PFSK-1 (cell line): ENCODE data around the gene MLN.
A peak's percentile ranks its signal among the peaks of the same experiment; 100 is the strongest.

Experiments
- FOXP2 ChIP-seq: optimal IDR thresholded peaks from 2 replicates; pipeline ENCODE3; 2011; ENCODE audit warnings: borderline replicate concordance, control low read depth, inconsistent platforms; ENCODE audit not compliant: insufficient read depth; ENCODE audit errors: extremely low read length, extremely low read depth
- POLR2AphosphoS5 ChIP-seq: IDR thresholded peaks from 2 replicates; pipeline ENCODE4 v1.6.1; 2012; ENCODE audit warnings: low read depth, mild to moderate bottlenecking, control low read depth, low read length, moderate library complexity
- SIN3A ChIP-seq: IDR thresholded peaks from 2 replicates; pipeline ENCODE4 v1.6.1; 2012; ENCODE audit warnings: mild to moderate bottlenecking, low read length, moderate library complexity, borderline replicate concordance; ENCODE audit not compliant: insufficient read depth
- TAF1 ChIP-seq: IDR thresholded peaks from 2 replicates; pipeline ENCODE4 v1.6.1; 2012; ENCODE audit warnings: low read length, control low read depth, borderline replicate concordance; ENCODE audit not compliant: insufficient read depth
- TF ChIP-seq, protein P1 (sequence below), 2 experiments: IDR thresholded peaks; 2 replicates each; pipeline versions ENCODE4 v1.6.1 to v1.8.0; 2011 to 2012; ENCODE audit warnings: low read depth in 2 of 2, low read length in 2 of 2, control low read depth in 1 of 2, inconsistent platforms in 1 of 2, mild to moderate bottlenecking in 1 of 2, moderate library complexity in 1 of 2; ENCODE audit not compliant: insufficient read depth in 1 of 2

Gene MLN

GRCh38 chr6:33817489-33817888 lies 13.7 kb upstream of the MLN start:
- TF ChIP-seq POLR2AphosphoS5, result no peak

DNA sequence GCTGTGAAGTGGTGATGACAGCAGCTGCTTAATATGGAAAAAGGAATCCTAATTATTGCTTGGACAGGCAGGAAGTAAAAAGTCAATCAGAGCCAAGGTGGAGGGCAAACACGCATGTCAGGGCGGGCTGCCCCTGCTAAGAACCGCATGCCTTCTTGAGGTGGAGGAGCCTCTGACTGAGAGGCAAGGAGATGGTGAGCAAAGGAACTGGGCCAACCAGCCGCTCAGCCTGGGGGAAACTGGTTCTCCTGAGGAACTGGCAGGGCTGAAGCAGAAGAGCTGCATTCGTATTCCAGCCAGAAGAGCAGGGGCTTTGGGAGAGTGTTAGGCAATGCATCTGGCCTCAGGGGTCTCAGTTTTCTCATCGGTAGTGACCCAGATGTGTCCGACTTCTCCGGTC lies 13.1 kb upstream of the MLN start:
- TF ChIP-seq FOXP2 (no peak), SIN3A (no peak), POLR2AphosphoS5 (no peak), TAF1 (no peak)
- TF ChIP-seq, protein P1, sequence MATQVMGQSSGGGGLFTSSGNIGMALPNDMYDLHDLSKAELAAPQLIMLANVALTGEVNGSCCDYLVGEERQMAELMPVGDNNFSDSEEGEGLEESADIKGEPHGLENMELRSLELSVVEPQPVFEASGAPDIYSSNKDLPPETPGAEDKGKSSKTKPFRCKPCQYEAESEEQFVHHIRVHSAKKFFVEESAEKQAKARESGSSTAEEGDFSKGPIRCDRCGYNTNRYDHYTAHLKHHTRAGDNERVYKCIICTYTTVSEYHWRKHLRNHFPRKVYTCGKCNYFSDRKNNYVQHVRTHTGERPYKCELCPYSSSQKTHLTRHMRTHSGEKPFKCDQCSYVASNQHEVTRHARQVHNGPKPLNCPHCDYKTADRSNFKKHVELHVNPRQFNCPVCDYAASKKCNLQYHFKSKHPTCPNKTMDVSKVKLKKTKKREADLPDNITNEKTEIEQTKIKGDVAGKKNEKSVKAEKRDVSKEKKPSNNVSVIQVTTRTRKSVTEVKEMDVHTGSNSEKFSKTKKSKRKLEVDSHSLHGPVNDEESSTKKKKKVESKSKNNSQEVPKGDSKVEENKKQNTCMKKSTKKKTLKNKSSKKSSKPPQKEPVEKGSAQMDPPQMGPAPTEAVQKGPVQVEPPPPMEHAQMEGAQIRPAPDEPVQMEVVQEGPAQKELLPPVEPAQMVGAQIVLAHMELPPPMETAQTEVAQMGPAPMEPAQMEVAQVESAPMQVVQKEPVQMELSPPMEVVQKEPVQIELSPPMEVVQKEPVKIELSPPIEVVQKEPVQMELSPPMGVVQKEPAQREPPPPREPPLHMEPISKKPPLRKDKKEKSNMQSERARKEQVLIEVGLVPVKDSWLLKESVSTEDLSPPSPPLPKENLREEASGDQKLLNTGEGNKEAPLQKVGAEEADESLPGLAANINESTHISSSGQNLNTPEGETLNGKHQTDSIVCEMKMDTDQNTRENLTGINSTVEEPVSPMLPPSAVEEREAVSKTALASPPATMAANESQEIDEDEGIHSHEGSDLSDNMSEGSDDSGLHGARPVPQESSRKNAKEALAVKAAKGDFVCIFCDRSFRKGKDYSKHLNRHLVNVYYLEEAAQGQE (IDR thresholded peaks at IDR 0.05; ENCODE audit: insufficient read depth in 1 of 2, low read depth in 2 of 2, low read length in 2 of 2), result no peak

DNA sequence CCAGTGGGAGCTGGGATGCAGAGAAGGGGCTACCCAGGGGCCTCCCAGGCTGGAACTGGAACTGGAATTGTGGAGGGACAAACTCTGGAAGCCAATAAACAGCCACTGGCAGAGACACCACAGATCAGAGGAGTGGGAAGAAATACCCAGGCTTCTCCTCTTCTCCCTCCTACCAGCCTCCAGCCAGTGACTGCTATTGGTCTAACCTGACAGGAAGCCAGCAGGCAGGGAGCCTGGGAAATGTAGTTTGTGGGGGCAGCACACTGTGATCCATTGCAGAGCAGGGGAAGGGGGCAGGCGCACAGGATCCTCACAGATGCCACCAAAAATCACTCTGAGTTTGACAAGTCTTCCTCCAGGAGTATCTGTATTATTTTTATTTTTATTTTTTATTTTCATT lies 12.1 kb upstream of the MLN start:
- TF ChIP-seq SIN3A, result no peak
- no peak for TF ChIP-seq POLR2AphosphoS5
- no peak for TF ChIP-seq TAF1
- TF ChIP-seq, protein P1 (IDR thresholded peaks at IDR 0.05; ENCODE audit: insufficient read depth in 1 of 2, low read depth in 2 of 2, low read length in 2 of 2), result no peak
- no peak for TF ChIP-seq FOXP2

DNA sequence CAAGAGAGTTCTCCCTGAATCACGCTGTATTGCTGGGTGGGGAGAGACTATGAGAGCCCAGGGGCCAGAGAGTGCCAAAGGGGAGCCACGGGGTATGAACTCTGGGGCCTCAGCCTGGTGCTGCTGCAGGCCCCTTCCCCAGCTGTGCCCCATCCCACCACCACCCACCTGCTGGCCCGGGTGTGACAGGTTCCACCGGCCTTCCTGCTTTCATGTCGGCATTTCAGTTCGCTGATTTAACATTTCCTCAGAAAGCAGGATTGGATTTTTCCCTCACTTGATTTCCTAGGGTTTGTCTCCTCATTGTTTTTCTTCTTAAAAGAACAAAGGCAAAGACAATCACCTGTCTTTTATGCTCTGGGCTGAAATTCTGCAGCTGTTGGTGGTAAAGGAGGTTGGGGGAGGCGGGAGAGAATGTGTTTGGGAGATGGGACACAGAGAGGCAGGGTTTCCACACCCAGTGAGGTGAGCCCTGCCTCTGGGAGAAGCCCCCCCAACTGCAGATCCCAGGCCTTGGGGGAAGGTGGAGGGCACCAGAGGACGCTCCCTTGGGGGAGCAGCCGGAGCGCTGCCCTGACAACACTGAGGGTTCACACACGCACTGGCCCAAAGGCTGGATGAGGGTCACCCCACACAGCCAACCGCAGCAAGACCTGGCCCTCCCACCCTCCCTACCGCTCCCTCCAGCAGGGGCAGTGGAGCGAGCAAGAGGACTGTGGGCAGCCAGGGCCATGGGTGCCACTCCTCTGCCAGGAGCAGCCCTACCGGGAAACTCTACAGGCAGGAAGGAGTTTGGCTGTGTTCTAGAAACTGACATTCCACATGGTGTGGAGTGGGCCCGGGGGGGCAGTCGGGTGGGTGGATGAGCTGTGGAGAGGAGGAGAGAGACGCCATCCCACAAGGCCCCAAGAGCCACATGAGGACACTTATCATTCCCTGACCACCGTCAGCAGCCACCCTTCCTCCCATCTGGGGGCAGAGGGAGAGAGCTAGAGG lies 10.5 kb upstream of the MLN start:
- TF ChIP-seq FOXP2 (no peak), TAF1 (no peak)
- TF ChIP-seq, protein P1 (IDR thresholded peaks at IDR 0.05; ENCODE audit: insufficient read depth in 1 of 2, low read depth in 2 of 2, low read length in 2 of 2), result no peak

DNA sequence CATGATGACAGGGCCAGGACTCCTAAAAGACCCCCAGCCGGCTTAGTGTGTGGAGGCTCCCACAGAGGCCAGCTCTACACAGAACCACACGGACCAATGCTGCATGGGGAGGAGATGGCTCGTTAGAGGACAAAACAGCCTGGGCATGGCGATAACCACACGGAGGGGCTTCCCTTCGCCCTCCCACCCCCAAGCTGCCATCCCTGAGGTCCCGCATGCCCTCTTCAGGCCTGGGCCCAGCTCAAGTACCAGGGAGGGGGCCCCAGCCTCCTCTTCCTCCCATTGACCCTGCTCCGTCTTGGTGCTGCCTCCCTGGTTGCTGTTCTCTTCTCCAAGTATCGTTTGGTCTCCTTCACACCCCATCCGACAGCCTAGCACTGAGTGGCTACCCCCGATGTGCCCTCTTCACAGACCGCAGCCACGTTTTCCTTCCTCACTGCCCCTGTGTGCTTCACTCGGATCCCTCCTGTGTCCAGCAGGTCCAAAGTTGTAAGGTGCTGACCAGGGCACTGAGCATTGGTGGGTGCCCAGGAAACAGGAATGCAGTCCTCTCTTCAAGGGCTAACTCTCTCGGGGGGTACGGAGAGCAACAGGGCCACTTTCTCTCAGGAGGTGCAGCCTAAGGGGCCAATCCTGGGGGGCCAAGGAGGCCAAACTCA lies 9.6 kb upstream of the MLN start:
- TF ChIP-seq, protein P1 (IDR thresholded peaks at IDR 0.05; ENCODE audit: insufficient read depth in 1 of 2, low read depth in 2 of 2, low read length in 2 of 2), result peak; percentile 5 to 55; a peak in 1 of 4 replicates
- no peak for TF ChIP-seq SIN3A
